HG03280 (cell line): ENCODE results near the gene ANO3.
"Not testable (repeated sequence)": the region's sequence is repeated elsewhere in the genome, so short reads cannot be mapped to it uniquely, and the experiment has no call there.

Source experiments
- ATAC-seq: cut with Tn5 transposase; IDR thresholded peaks from one replicate; pipeline ENCODE4 v1.9.1; 2021; ENCODE audit warnings: mild to moderate bottlenecking, moderate library complexity; ENCODE audit not compliant: unreplicated experiment

ANO3 gene

GRCh38 chr11:26618441-26618840, 286.5 kb downstream of the ANO3 start:
- ATAC-seq, result no peak

GRCh38 chr11:26620282-26621045, 288.5 kb downstream of the ANO3 start:
- no peak for ATAC-seq

GRCh38 chr11:26621132-26621531, 289.2 kb downstream of the ANO3 start:
- ATAC-seq, result no peak

DNA sequence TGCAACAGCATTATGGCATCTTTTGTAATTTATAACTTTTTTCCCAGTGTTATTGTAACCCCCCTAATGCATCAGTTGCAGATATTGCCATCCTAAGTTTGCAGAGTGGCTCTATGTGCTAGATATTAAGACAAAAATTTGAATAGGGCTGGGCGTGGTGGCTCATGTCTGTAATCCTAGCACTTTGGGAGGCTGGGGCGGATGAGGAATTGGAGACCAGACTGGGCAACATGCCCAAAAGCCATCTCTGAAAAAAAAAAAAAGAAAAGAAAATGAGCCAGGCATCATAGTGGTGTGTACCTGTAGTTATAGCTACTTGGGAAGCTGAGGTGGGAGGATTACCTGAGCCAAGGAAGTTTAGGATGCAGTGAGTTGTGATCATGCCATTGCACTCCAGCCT, 290.3 kb downstream of the ANO3 start:
- ATAC-seq, result no peak

DNA sequence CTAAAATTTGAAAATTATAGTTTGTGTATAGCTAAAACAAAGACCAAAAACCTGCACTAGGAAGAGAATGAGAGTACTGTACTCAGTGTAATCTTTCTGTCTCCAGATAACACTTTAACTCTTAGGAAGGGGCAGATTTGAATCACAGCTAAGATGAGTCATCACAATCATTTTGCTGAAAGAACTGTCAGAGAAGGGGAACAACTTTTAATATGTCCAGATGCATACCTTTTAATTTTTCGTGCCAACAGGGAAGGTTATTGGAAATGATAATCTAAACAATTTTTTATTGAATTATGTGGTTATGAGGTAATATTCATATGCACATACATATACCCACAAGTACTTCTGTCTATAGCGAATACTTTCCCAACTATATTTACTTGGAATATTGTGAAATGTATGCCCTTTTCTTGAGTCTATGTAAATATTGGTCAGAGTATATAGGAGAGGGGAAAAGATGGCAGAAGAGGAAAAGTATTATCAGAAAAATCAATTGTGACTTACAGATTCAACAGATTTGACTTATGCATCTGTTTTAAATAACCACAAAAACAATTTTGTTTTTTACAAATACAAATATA, 291.2 kb downstream of the ANO3 start:
- no peak for ATAC-seq

DNA sequence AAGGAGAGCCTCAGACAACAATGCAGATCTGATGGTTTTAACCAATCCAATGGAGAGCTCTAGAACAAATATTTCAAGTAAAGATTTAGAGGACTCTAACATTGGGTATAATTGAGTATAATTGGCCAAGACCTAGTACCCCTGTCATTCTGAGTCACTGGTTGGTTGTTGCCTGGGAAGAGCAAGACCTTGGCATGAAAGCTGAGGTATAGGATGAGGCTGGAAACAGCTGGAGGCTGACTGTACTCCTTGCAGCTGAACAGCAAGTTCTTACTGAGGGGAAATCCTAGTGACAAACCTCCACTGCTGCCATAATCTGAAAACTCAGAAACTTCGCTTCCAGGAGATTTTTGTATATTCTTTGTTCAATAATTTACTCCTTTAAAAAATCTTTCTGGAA, 294.4 kb downstream of the ANO3 start:
- no peak for ATAC-seq

GRCh38 chr11:26632691-26633159, 300.8 kb downstream of the ANO3 start:
- no peak for ATAC-seq

DNA sequence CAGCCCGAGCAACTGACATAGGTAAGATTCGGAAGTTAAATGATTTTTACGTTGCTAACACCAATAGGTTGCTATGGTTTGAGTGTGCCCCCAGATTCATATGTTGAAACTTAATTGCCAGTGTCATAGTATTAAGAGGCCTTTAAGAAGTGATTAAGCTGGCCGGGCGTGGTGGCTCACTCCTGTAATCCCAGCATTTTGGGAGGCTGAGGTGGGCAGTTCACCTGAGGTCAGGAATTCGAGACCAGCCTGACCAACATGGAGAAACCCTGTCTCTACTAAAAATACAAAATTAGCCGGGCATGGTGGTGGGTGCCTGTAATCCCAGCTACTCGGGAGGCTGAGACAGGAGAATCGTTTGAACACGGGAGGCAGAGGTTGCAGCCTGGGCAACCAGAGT, 311.4 kb downstream of the ANO3 start:
- ATAC-seq, result not testable (repeated sequence)

DNA sequence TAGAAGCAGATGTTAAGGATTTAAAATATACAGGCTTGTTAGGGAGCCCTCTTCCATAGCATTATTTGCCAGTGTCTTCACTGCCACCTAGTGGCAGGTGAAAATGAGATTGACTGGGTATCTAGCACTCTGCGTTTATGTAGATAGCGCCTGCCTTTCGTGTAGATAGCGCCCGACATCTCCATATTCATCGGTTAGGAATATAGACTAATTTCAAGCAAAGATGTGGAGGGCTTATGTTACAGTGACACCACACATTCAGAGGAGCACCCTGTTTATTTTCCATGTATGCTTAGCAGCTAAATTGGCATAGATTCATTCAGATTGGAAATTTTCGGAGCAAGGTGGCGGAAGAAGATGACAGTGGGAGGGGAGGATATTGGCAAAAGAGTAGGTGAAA, 318.0 kb downstream of the ANO3 start:
- ATAC-seq, result peak; percentile 74

DNA sequence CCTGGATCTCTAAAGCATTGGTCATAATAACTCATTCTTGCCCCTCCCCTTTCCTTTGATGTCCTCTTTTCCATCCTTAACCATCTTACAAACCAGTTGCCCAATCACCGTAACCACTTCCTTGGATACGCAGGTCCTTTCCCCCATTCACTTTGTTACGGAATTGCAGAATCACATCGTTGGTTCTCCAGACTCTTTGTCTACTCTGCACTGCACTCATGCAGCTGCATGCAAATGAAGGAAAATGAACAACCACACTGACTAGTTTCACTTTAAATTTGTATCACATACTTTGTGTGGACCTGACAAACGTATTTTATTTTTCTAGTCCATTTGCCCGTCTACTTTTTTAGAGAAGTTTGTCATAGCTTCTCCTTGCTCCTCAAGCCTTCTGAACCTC, 320.0 kb downstream of the ANO3 start:
- ATAC-seq, result no peak

- no peak for ATAC-seq
These were observed 323.4 kb downstream of the ANO3 start for GRCh38 chr11:26655287-26655686.

DNA sequence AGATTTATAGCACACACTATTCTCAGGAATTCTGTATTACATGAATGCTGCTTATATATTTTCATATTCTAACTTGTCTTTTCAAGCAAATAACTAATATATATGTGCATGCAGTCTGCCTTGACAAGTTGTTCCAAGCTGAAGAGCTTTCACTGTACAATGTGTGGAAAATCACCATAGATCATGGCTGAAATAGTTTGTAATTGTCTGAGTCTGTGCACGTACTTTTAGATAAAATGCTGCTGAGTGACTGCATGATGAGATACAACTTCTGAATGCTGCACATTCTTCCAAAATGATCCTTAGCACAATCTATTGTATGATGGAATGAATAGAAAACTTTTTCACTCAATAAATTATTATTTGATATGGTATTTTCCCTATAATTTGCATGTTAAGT, 331.0 kb downstream of the ANO3 start:
- ATAC-seq, result no peak

DNA sequence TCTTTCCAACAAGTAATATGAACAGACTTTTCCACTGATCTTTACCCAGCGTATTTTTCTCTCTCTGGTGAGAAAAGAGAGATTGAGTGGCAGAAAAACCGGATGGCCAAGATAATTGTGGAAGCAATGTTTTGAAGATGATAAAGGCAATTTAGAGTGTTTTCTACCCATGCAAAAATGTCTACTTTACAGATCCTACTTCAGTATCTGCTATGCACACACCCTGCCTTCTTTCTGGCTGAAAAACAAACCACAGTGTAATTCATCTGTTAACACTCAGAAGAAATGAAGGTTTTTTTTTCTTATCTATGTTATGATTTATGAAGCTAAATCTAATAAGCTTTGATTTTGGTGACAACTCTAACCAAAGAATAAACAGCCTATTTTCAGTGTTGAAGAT, 333.1 kb downstream of the ANO3 start:
- ATAC-seq, result no peak

DNA sequence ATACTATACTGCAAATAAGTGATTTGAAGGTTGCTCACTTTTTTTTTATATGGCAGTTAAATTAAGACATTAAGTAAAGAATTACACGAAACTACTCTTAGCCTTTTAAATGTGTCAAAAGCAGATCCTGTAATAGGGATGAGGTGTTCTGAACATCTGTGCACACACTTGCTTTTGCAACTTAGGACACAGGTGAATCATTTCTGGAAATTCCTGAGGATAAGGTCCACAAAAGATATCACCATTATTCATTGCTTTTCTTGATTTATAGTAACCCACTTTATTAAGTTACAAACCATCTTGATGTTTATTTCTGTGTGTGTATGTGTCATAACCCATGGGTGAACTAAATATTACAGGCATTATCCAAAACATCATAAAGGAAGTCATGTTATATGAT, 334.0 kb downstream of the ANO3 start:
- no peak for ATAC-seq

DNA sequence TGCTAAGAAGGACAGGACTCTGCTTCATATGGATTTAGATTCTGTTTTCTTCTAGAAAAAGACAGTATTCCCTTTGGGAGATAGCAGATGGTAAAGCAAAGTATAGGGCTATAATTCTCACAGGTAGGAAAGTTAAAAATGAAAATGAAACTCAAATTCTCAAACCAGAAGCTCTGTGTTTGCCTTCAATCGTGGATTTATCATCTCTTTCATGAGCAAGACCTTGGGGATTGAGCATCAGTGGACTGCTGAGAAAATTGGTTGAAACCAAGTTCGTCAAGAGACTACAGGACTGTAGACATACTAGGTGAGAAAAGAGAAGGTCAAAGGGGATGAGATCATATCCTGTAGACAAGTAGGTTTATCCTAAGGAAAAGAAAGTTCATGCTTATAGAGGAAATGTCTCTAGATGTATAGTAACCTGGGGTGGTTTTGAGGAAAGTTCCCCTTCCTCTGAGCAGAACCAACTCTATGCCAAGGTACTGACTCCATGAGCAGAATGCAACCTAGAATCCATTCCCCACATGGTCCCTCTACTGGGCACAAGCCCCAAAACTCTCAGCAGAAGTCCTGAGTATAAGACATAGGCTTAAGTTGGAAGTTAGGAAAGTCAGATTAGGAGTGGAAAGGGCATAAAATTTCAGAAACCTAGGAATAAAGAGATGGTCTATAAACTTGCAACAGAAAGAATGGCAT, 343.5 kb downstream of the ANO3 start:
- no peak for ATAC-seq

DNA sequence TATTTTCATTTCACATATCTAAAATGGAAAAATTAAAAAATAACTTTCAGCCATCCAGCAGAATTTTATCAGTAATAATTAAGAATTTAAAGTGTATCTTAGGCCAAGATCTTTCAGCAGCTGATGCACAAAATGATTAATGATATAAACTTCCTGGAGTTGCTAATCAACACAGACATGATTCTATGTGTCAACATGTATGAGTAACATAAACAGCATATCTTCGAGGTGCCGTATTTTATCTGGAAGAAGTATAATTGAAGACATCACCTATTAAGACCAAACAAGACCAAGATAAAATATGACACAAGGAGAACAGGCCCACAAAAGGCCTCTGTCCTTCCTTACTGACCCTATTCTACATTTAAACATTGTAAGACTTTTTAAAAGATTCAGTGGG, 344.7 kb downstream of the ANO3 start:
- ATAC-seq, result no peak

GRCh38 chr11:26677566-26677965, 345.6 kb downstream of the ANO3 start:
- no peak for ATAC-seq

GRCh38 chr11:26687351-26687750, 355.4 kb downstream of the ANO3 start:
- no peak for ATAC-seq

- no peak for ATAC-seq
These were observed 356.8 kb downstream of the ANO3 start for GRCh38 chr11:26688701-26689100.

GRCh38 chr11:26696330-26696729, 364.4 kb downstream of the ANO3 start:
- ATAC-seq, result no peak

GRCh38 chr11:26698224-26698623, 366.3 kb downstream of the ANO3 start:
- no peak for ATAC-seq

- ATAC-seq, result no peak
These were observed 368.8 kb downstream of the ANO3 start for GRCh38 chr11:26700574-26701235.
